Endodermal cell (in vitro differentiated cells): Measurements from ENCODE around the gene ABCG1. TPM values are rescaled to one million over a fixed set of nuclear protein-coding genes. Genes with fewer than 3 reads are reported as not detected.

Experiments used
- DNase-seq: peaks from one replicate; pipeline ENCODE4 v3.0.0-alpha.2; 2017
- H3K27ac ChIP-seq: 2 replicates; pipeline ENCODE4 v1.5.1; 2013; ENCODE audit warnings: mild to moderate bottlenecking, low read depth, low read length, moderate library complexity
- H3K27me3 ChIP-seq: 2 replicates; pipeline ENCODE4 v1.6.1; 2013; ENCODE audit warnings: mild to moderate bottlenecking, low read length, moderate library complexity; ENCODE audit not compliant: insufficient read depth, control insufficient read depth, poor library complexity, severe bottlenecking
- H3K36me3 ChIP-seq: 2 replicates; pipeline ENCODE4 v1.7.0; 2013; ENCODE audit warnings: mild to moderate bottlenecking, low read length, moderate library complexity; ENCODE audit not compliant: control insufficient read depth, insufficient read depth
- H3K4me1 ChIP-seq: one replicate; pipeline ENCODE4 v1.7.0; 2013; ENCODE audit warnings: low read length; ENCODE audit not compliant: control insufficient read depth, insufficient read depth
- H3K4me3 ChIP-seq: 2 replicates; pipeline ENCODE4 v1.5.1; 2013; ENCODE audit warnings: mild to moderate bottlenecking, low read length, moderate library complexity
- H3K9ac ChIP-seq: 2 replicates; pipeline ENCODE4 v1.6.1; 2013; ENCODE audit warnings: mild to moderate bottlenecking, low read length, moderate library complexity; ENCODE audit not compliant: poor library complexity, severe bottlenecking; ENCODE audit errors: extremely low read depth
- H3K9me3 ChIP-seq: 2 replicates; pipeline ENCODE4 v1.6.1; 2013; ENCODE audit warnings: mild to moderate bottlenecking, low read length, moderate library complexity; ENCODE audit not compliant: control insufficient read depth
- H3K27ac Mint-ChIP-seq: 2 replicates; pipeline ENCODE4 v1.8.0; 2020; ENCODE audit warnings: mixed read lengths
- H3K27me3 Mint-ChIP-seq: 2 replicates; pipeline ENCODE4 v1.8.0; 2021; ENCODE audit warnings: mild to moderate bottlenecking, mixed read lengths; ENCODE audit not compliant: insufficient read depth
- H3K36me3 Mint-ChIP-seq: 2 replicates; pipeline ENCODE4 v1.8.0; 2020; ENCODE audit warnings: low read depth, mixed read lengths
- H3K4me1 Mint-ChIP-seq: 2 replicates; pipeline ENCODE4 v1.8.0; 2020; ENCODE audit warnings: mixed read lengths
- H3K4me3 Mint-ChIP-seq: 2 replicates; pipeline ENCODE4 v1.8.0; 2020; ENCODE audit warnings: mild to moderate bottlenecking, moderate library complexity, mixed read lengths
- H3K9me3 Mint-ChIP-seq: 2 replicates; pipeline ENCODE4 v1.8.0; 2020; ENCODE audit warnings: mild to moderate bottlenecking, mixed read lengths
- CTCF ChIP-seq: fragments of 200-600 bp; sonication (generic); conservative IDR thresholded peaks from 2 replicates; pipeline ENCODE4 v1.5.0; 2021; ENCODE audit warnings: antibody characterized with exemption, mild to moderate bottlenecking
- WGBS, 2 experiments: methylation state at CpG; one replicate each; pipeline versions ENCODE4 v1.1.5 to v1.1.7; 2013; ENCODE audit warnings: missing lambda C conversion rate in 2 of 2, mixed read lengths in 1 of 2; ENCODE audit not compliant: insufficient coverage in 1 of 2, insufficient read length in 1 of 2; 5-methylcytosine and 5-hydroxymethylcytosine counted together
- total RNA-seq, 2 donors: library from RNA; stranded (reverse); fragmentation: NEBNext Ultra II Directional in 1 of 2; extraction: Animal tissue kit (Norgen Biotek cat#: 25700) in 1 of 2; gene quantifications; 2 replicates in 1 of 2; 3 replicates in 1 of 2; pipeline ENCODE4 v1.2.1, GENCODE V29; 2021

ABCG1 gene
- total RNA-seq, 2 donors from 2014 or later, result 1.6 to 5.4 TPM

- H3K36me3 ChIP-seq, result no peaks in the 10 kb centered on the region
- no peak for TF ChIP-seq CTCF
- H3K4me3 ChIP-seq, result no peak overlapping the region
- H3K9ac ChIP-seq, result no peak overlapping the region
- 89 to 94% methylated on average over 6 to 11 of the region's 11 CpGs for WGBS, 2 experiments
- no peak overlapping the region for H3K27ac ChIP-seq
- Mint-ChIP-seq H3K36me3 (no peaks in the 10 kb centered on the region), H3K4me1 (no peaks in the 10 kb centered on the region), H3K9me3 (no peaks in the 10 kb centered on the region), H3K4me3 (no peak overlapping the region), H3K27ac (no peak overlapping the region), H3K27me3 (no peaks in the 10 kb centered on the region)
- peaks cover 3% of the 10 kb centered on the region for H3K4me1 ChIP-seq
- no peaks in the 10 kb centered on the region for H3K27me3 ChIP-seq
- peak; percentile 9 for DNase-seq
- H3K9me3 ChIP-seq, result no peaks in the 10 kb centered on the region
Observed at GRCh38 chr21:42343963-42344510, 125.1 kb downstream of the ABCG1 start.

GRCh38 chr21:42344631-42345030 is 125.7 kb downstream of the ABCG1 start:
- Mint-ChIP-seq H3K27me3 (no peaks in the 10 kb centered on the region), H3K27ac (no peak overlapping the region)
- peaks cover 3% of the 10 kb centered on the region for H3K4me1 ChIP-seq

GRCh38 chr21:42346441-42346840 is 127.5 kb downstream of the ABCG1 start:
- no peaks in the 10 kb centered on the region for H3K36me3 ChIP-seq
- Mint-ChIP-seq H3K36me3 (no peaks in the 10 kb centered on the region), H3K4me1 (no peaks in the 10 kb centered on the region), H3K27ac (no peak overlapping the region), H3K9me3 (no peaks in the 10 kb centered on the region), H3K27me3 (no peaks in the 10 kb centered on the region), H3K4me3 (no peak overlapping the region)
- H3K9me3 ChIP-seq, result no peaks in the 10 kb centered on the region
- no peak for TF ChIP-seq CTCF
- H3K27ac ChIP-seq, result no peak overlapping the region
- H3K4me1 ChIP-seq, result peaks cover 3% of the 10 kb centered on the region
- DNase-seq, result peak; percentile 7
- 96% methylated on average over 7 to 9 of the region's 9 CpGs for WGBS, 2 experiments
- H3K27me3 ChIP-seq, result no peaks in the 10 kb centered on the region
- H3K4me3 ChIP-seq, result no peak overlapping the region
- no peak overlapping the region for H3K9ac ChIP-seq

More at GRCh38 chr21:42344631-42345030, 125.7 kb downstream of the ABCG1 start:
- H3K36me3 ChIP-seq, result no peaks in the 10 kb centered on the region
- H3K9ac ChIP-seq, result no peak overlapping the region
- H3K9me3 ChIP-seq, result no peaks in the 10 kb centered on the region
- no peak overlapping the region for H3K4me3 Mint-ChIP-seq
- DNase-seq, result peak; percentile 22
- no peak overlapping the region for H3K27ac ChIP-seq
- WGBS, 2 experiments, result 76 to 84% methylated on average over 3 to 4 of the region's 4 CpGs
- H3K9me3 Mint-ChIP-seq, result no peaks in the 10 kb centered on the region
- H3K4me3 ChIP-seq, result no peak overlapping the region
- no peak for TF ChIP-seq CTCF
- no peaks in the 10 kb centered on the region for H3K36me3 Mint-ChIP-seq
- no peaks in the 10 kb centered on the region for H3K27me3 ChIP-seq
- H3K4me1 Mint-ChIP-seq, result no peaks in the 10 kb centered on the region

Other genes starting within 250 kb of the ABCG1 start
- gene ZBTB21, start 208.8 kb upstream of the ABCG1 start, total RNA-seq, result 10 to 100 TPM; 17.3 to 23.1 TPM
- under 1 TPM; 0.24 to 0.49 TPM for gene UMODL1, start 147.8 kb upstream of the ABCG1 start, total RNA-seq
- 1 to 10 TPM in 1 of 2 donors, not detected in 1; 5.5 TPM for gene TFF3, start 96.3 kb downstream of the ABCG1 start, total RNA-seq
- gene TFF2, start 131.9 kb downstream of the ABCG1 start, total RNA-seq, result not detected
- 1 to 10 TPM; 1.6 to 3.7 TPM for gene TFF1, start 147.4 kb downstream of the ABCG1 start, total RNA-seq
- gene TMPRSS3, start 176.9 kb downstream of the ABCG1 start, total RNA-seq, result not detected
- gene UBASH3A, start 184.8 kb downstream of the ABCG1 start, total RNA-seq, result not detected